Measurements from ENCODE around the gene TMPRSS11A. TPM values are rescaled to one million over a fixed set of nuclear protein-coding genes. Genes with fewer than 3 reads are reported as not detected.

Gene TMPRSS11A
- polyA plus RNA-seq, 1 experiment = not detected

GRCh38 chr4:67983333-67983732, 20.0 kb upstream of the TMPRSS11A start:
- no peak overlapping the region for H3K4me3 ChIP-seq (ENCODE audit: low read depth, low read length)
- no peaks in the 10 kb centered on the region for H3K9me3 ChIP-seq (ENCODE audit: control insufficient read depth, insufficient read depth, low read length)
- TF ChIP-seq, protein P1, sequence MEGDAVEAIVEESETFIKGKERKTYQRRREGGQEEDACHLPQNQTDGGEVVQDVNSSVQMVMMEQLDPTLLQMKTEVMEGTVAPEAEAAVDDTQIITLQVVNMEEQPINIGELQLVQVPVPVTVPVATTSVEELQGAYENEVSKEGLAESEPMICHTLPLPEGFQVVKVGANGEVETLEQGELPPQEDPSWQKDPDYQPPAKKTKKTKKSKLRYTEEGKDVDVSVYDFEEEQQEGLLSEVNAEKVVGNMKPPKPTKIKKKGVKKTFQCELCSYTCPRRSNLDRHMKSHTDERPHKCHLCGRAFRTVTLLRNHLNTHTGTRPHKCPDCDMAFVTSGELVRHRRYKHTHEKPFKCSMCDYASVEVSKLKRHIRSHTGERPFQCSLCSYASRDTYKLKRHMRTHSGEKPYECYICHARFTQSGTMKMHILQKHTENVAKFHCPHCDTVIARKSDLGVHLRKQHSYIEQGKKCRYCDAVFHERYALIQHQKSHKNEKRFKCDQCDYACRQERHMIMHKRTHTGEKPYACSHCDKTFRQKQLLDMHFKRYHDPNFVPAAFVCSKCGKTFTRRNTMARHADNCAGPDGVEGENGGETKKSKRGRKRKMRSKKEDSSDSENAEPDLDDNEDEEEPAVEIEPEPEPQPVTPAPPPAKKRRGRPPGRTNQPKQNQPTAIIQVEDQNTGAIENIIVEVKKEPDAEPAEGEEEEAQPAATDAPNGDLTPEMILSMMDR (IDR thresholded peaks at IDR 0.05; ENCODE audit: low read depth, low read length) = no peak
- H3K27ac ChIP-seq (ENCODE audit: low read depth, low read length) = no peak overlapping the region
- no peak for DNase-seq (ENCODE audit: low read depth, low spot score)
- H3K27me3 ChIP-seq (ENCODE audit: control insufficient read depth, insufficient read depth, low read length) = no peaks in the 10 kb centered on the region
- POLR2A ChIA-PET = no interaction called here
- CTCF ChIA-PET = no interaction called here

GRCh38 chr4:67980512-67980911, 17.2 kb upstream of the TMPRSS11A start:
- no peak overlapping the region for H3K27ac ChIP-seq (ENCODE audit: low read depth, low read length)
- H3K4me3 ChIP-seq (ENCODE audit: low read depth, low read length) = no peak overlapping the region
- DNase-seq (ENCODE audit: low read depth, low spot score) = no peak
- ChIA-PET CTCF (no interaction called here), POLR2A (no interaction called here)
- no peaks in the 10 kb centered on the region for H3K27me3 ChIP-seq (ENCODE audit: control insufficient read depth, insufficient read depth, low read length)
- TF ChIP-seq, protein P1 (IDR thresholded peaks at IDR 0.05; ENCODE audit: low read depth, low read length) = no peak
- H3K9me3 ChIP-seq (ENCODE audit: control insufficient read depth, insufficient read depth, low read length) = no peaks in the 10 kb centered on the region

DNA sequence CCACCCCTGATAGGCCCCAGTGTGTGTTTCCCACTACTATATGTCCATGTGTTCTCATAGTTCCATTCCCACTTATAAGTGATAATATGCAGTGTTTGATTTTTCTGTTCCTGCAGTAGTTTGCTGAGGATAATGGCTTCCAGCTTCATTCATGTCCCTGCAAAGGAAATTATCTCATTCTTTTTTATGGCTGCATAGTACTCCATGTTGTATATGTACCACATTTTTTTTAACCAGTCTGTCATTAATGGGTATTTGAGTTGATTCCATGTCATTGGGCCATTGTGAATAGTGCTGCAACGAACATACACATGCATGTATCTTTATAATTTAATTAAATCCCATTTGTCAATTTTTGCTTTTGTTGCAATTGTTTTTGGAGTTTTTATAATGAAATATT, 10.3 kb upstream of the TMPRSS11A start:
- Histone ChIP-seq H3K9me3 (ENCODE audit: control insufficient read depth, insufficient read depth, low read length) (no peaks in the 10 kb centered on the region), H3K4me3 (ENCODE audit: low read depth, low read length) (no peak overlapping the region), H3K27me3 (ENCODE audit: control insufficient read depth, insufficient read depth, low read length) (no peaks in the 10 kb centered on the region), H3K27ac (ENCODE audit: low read depth, low read length) (no peak overlapping the region)
- DNase-seq (ENCODE audit: low read depth, low spot score) = no peak
- TF ChIP-seq, protein P1 (IDR thresholded peaks at IDR 0.05; ENCODE audit: low read depth, low read length) = no peak
- ChIA-PET CTCF (no interaction called here), POLR2A (no interaction called here)

DNA sequence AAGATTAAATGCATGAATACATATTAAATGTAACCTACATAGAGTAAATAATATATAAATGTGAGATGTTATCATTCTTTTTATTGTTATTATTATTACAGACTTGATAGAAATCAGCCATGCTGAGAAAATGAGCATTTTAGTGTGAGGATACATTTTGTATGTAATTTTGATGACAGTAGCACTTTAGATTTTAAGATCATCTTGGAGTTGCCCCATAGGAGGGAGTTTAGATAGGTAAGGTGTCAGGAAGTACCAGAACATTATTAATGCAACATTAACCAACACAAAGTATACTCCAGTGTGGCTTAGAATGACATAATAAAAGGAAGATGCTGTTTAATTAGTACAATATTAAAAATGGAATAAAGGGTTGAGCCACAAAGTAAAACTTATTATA, 8.4 kb downstream of the TMPRSS11A start:
- Histone ChIP-seq H3K9me3 (ENCODE audit: control insufficient read depth, insufficient read depth, low read length) (no peaks in the 10 kb centered on the region), H3K27me3 (ENCODE audit: control insufficient read depth, insufficient read depth, low read length) (no peaks in the 10 kb centered on the region), H3K4me3 (ENCODE audit: low read depth, low read length) (no peak overlapping the region), H3K27ac (ENCODE audit: low read depth, low read length) (no peak overlapping the region)
- TF ChIP-seq, protein P1 (IDR thresholded peaks at IDR 0.05; ENCODE audit: low read depth, low read length) = no peak
- no peak for DNase-seq (ENCODE audit: low read depth, low spot score)
- CTCF ChIA-PET = no interaction called here
- POLR2A ChIA-PET = no interaction called here

DNA sequence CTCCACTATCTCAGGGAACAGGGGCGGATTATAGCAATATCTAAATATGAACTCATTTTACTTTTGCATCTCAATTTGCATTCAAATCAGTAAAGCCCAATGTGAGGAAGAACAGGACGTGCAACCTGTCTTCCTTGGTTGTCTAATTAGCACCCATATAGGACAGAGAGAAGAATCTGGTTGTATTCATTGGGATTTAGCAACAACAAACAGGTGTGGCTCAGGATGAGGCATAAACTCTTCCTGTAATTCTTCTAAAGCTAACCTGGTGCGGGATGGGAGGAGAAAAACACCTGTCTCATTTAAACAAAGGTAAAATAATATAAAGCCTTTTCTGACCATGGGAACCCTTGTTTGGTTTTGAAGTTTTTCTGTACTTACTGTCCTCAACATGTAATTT, 22.2 kb downstream of the TMPRSS11A start:
- Histone ChIP-seq H3K27me3 (ENCODE audit: control insufficient read depth, insufficient read depth, low read length) (no peaks in the 10 kb centered on the region), H3K9me3 (ENCODE audit: control insufficient read depth, insufficient read depth, low read length) (no peaks in the 10 kb centered on the region; the same call in 1 of the 2 replicates), H3K27ac (ENCODE audit: low read depth, low read length) (no peak overlapping the region), H3K4me3 (ENCODE audit: low read depth, low read length) (no peak overlapping the region)
- TF ChIP-seq, protein P1 (IDR thresholded peaks at IDR 0.05; ENCODE audit: low read depth, low read length) = no peak
- no peak for DNase-seq (ENCODE audit: low read depth, low spot score)
- ChIA-PET CTCF (no interaction called here), POLR2A (no interaction called here)

All from AG04450 (cell line).